ENCODE results near the gene SYNM. TPM values are rescaled to one million over a fixed set of nuclear protein-coding genes. Genes with fewer than 3 reads are reported as not detected.

SYNM gene
- total RNA-seq, 1 donor from 2014 or later: 5.5 TPM

- Mint-ChIP-seq H3K9me3 (ENCODE audit: unreplicated experiment) (no peaks in the 10 kb centered on the region), H3K4me1 (ENCODE audit: unreplicated experiment) (peaks cover 59% of the 10 kb centered on the region), H3K27me3 (ENCODE audit: unreplicated experiment) (no peaks in the 10 kb centered on the region), H3K4me3 (ENCODE audit: unreplicated experiment) (no peak overlapping the region), H3K27ac (ENCODE audit: unreplicated experiment) (peak overlapping the region; percentile 29), H3K36me3 (ENCODE audit: unreplicated experiment) (peaks cover 3% of the 10 kb centered on the region)
- no peak for TF ChIP-seq CTCF (IDR thresholded peaks at IDR 0.05)
- DNase-seq (ENCODE audit: extremely low spot score, unreplicated experiment): no peak
Measured at GRCh38 chr15:99121691-99122410, 17.0 kb downstream of the SYNM start.

GRCh38 chr15:99122831-99123712 is 18.2 kb downstream of the SYNM start:
- Mint-ChIP-seq H3K27me3 (ENCODE audit: unreplicated experiment) (no peaks in the 10 kb centered on the region), H3K4me3 (ENCODE audit: unreplicated experiment) (peak overlapping the region; percentile 64), H3K9me3 (ENCODE audit: unreplicated experiment) (no peaks in the 10 kb centered on the region), H3K36me3 (ENCODE audit: unreplicated experiment) (peaks cover 6% of the 10 kb centered on the region), H3K4me1 (ENCODE audit: unreplicated experiment) (peaks cover 59% of the 10 kb centered on the region), H3K27ac (ENCODE audit: unreplicated experiment) (peak overlapping the region; percentile 98)
- no peak for DNase-seq (ENCODE audit: extremely low spot score, unreplicated experiment)
- no peak for TF ChIP-seq CTCF (IDR thresholded peaks at IDR 0.05)

GRCh38 chr15:99123713-99124451 is 19.0 kb downstream of the SYNM start:
- Mint-ChIP-seq H3K36me3 (ENCODE audit: unreplicated experiment) (peaks cover 6% of the 10 kb centered on the region), H3K4me3 (ENCODE audit: unreplicated experiment) (peak overlapping the region; percentile 64), H3K27me3 (ENCODE audit: unreplicated experiment) (no peaks in the 10 kb centered on the region), H3K9me3 (ENCODE audit: unreplicated experiment) (no peaks in the 10 kb centered on the region), H3K27ac (ENCODE audit: unreplicated experiment) (peak overlapping the region; percentile 98), H3K4me1 (ENCODE audit: unreplicated experiment) (peaks cover 59% of the 10 kb centered on the region)
- DNase-seq (ENCODE audit: extremely low spot score, unreplicated experiment): peak; percentile 96
- no peak for TF ChIP-seq CTCF (IDR thresholded peaks at IDR 0.05)

GRCh38 chr15:99124641-99125040 is 19.8 kb downstream of the SYNM start:
- H3K4me3 Mint-ChIP-seq (ENCODE audit: unreplicated experiment): no peak overlapping the region
- peaks cover 6% of the 10 kb centered on the region for H3K36me3 Mint-ChIP-seq (ENCODE audit: unreplicated experiment)
- peaks cover 59% of the 10 kb centered on the region for H3K4me1 Mint-ChIP-seq (ENCODE audit: unreplicated experiment)
- no peak for TF ChIP-seq CTCF (IDR thresholded peaks at IDR 0.05)
- DNase-seq (ENCODE audit: extremely low spot score, unreplicated experiment): no peak
- peak overlapping the region; percentile 98 for H3K27ac Mint-ChIP-seq (ENCODE audit: unreplicated experiment)
- no peaks in the 10 kb centered on the region for H3K9me3 Mint-ChIP-seq (ENCODE audit: unreplicated experiment)
- no peaks in the 10 kb centered on the region for H3K27me3 Mint-ChIP-seq (ENCODE audit: unreplicated experiment)

Measured in osteocyte (in vitro differentiated cells).